Measurements from ENCODE around the gene NPY. TPM values are rescaled to one million over a fixed set of nuclear protein-coding genes. Genes with fewer than 3 reads are reported as not detected.

Gene NPY
- polyA plus RNA-seq, 2 of the 4 experiments (the other 2 are of a cell fraction) = not detected

DNA sequence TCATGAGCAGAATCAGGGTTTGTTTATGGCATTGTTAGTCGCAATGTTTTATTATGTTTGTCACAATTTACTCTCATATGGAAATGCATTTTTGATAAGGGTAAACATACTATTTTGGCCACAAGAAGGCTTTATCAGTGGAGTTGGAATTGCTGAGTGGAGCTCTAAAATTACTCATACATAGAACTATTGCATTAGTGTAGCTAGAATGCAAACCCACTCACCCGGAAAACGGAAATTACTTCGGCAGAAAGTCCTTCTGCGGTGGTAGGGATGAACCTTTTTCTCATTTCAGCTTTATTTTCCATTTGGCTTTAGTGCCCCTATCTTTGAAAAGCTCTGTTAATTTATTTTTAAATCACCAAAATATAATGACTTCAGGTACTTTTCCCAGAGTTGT is 42.8 kb upstream of the NPY start:
- Histone ChIP-seq H3K4me2 (no peak overlapping the region), H3K9me3 (no peaks in the 10 kb centered on the region), H3K4me3 (no peak overlapping the region), H3K27ac (no peak overlapping the region), H3K4me1 (no peaks in the 10 kb centered on the region)
- ChIA-PET CTCF (interaction anchor here (0.7 kb wide), 1 partner anchor 98 kb away, joined by 3 read pairs; no protein-coding TSS in a partner anchor), POLR2A (no interaction called here)
- no peak for TF ChIP-seq CBX2 (IDR thresholded peaks at IDR 0.05; ENCODE audit: borderline replicate concordance, low read depth)
- ATAC-seq (no peak), FAIRE-seq (no peak), DNase-seq (ENCODE audit: low read depth in 1 of 2, low spot score in 1 of 2) (no peak)
- WGBS (ENCODE audit: missing lambda C conversion rate) = 54% methylated on average over 5 of the region's 5 CpGs

DNA sequence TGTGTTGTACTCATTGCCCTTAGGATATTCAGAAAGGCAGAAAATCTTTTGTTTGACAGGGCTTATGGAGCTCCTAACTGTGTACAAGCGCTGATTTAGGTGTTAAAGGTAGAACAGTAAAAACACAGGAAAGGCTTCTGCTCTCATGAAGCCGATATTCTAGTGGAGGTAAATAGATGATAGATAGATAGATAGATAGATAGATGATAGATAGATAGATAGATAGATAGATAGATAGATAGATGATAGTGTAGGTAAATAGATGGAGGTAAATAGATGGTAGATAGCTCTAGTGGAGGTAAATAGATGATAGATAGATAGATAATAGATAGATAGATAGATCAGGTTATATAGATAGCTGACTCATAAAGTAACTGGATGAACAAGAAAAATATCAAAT is 39.4 kb upstream of the NPY start:
- TF ChIP-seq NPAS2 (CRISPR knock-in tag; IDR thresholded peaks at IDR 0.05; ENCODE audit: borderline replicate concordance) (no peak), MAZ (IDR thresholded peaks at IDR 0.05; ENCODE audit: borderline replicate concordance, low read depth, low read length) (no peak), RFX5 (IDR thresholded peaks at IDR 0.05) (no peak)
- TF ChIP-seq, protein P1, sequence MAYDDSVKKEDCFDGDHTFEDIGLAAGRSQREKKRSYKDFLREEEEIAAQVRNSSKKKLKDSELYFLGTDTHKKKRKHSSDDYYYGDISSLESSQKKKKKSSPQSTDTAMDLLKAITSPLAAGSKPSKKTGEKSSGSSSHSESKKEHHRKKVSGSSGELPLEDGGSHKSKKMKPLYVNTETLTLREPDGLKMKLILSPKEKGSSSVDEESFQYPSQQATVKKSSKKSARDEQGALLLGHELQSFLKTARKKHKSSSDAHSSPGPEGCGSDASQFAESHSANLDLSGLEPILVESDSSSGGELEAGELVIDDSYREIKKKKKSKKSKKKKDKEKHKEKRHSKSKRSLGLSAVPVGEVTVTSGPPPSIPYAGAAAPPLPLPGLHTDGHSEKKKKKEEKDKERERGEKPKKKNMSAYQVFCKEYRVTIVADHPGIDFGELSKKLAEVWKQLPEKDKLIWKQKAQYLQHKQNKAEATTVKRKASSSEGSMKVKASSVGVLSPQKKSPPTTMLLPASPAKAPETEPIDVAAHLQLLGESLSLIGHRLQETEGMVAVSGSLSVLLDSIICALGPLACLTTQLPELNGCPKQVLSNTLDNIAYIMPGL (CRISPR knock-in tag; IDR thresholded peaks at IDR 0.05; ENCODE audit: borderline replicate concordance) = no peak
- 0% methylated on average over 2 of the region's 2 CpGs for WGBS (ENCODE audit: missing lambda C conversion rate)
- H3K4me2 ChIP-seq = no peak overlapping the region
- no peak for FAIRE-seq
- no peak for DNase-seq (ENCODE audit: low read depth in 1 of 2, low spot score in 1 of 2)
- no peaks in the 10 kb centered on the region for H3K9me3 ChIP-seq
- H3K4me3 ChIP-seq = no peak overlapping the region
- H3K4me1 ChIP-seq = no peaks in the 10 kb centered on the region
- POLR2A ChIA-PET = no interaction called here
- CTCF ChIA-PET = no interaction called here
- ATAC-seq = no peak
- no peak overlapping the region for H3K27ac ChIP-seq

DNA sequence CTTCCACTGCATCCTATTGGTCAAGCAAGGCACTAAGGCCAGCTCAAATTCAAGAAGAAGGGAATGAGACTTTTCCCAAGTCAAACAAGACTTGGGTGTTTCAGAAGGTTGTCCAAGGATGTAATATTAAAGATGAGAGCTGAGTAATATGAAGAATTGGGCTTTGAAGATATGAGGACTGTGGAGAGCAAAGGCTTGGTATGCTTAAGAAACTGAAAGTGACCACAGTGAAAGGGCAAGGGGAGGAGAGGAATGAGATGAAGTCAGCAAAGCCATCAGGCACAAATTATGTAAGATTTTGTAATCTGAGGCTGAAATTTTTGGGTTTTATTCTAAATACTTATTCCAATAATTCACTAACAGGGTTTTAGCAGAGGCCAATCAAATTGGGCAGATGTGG is 38.6 kb upstream of the NPY start:
- POLR2A ChIA-PET = no interaction called here
- no peak for ATAC-seq
- TF ChIP-seq SREBF2 (IDR thresholded peaks at IDR 0.05) = no peak
- Histone ChIP-seq H3K9me3 (no peaks in the 10 kb centered on the region), H3K27ac (no peak overlapping the region), H3K4me3 (no peak overlapping the region), H3K4me1 (no peaks in the 10 kb centered on the region), H3K4me2 (no peak overlapping the region)
- no peak for DNase-seq (ENCODE audit: low read depth in 1 of 2, low spot score in 1 of 2)
- FAIRE-seq = no peak
- CTCF ChIA-PET = no interaction called here

DNA sequence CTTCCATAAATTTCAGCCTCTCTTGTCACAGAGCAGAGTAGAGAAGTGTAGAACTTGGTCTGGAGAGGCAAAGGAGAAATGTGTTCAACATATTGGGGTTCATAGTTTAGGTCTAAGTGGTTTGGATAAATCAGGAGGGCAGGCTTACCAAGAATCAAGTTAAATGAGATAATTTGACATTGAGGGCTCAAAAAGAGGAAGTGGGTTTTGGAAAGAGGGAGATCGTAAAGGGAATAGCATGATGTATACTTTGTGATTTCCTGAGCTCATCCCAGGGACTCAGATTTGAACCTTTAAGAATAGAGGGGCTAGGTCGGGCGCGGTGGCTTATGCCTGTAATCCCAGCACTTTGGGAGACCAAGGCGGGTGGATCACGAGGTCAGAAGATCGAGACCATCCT is 34.7 kb upstream of the NPY start:
- H3K27ac ChIP-seq = no peak overlapping the region
- 20% methylated on average over 7 of the region's 7 CpGs for WGBS (ENCODE audit: missing lambda C conversion rate)
- no peaks in the 10 kb centered on the region for H3K9me3 ChIP-seq
- DNase-seq (ENCODE audit: low read depth in 1 of 2, low spot score in 1 of 2) (no peak), ATAC-seq (no peak), FAIRE-seq (no peak)
- TF ChIP-seq RARB (CRISPR knock-in tag; IDR thresholded peaks at IDR 0.05) = no peak
- no peak for TF ChIP-seq HEYL (CRISPR knock-in tag; IDR thresholded peaks at IDR 0.05)
- TF ChIP-seq NPAS2 (CRISPR knock-in tag; IDR thresholded peaks at IDR 0.05; ENCODE audit: borderline replicate concordance) = no peak
- TF ChIP-seq FOSL2 (IDR thresholded peaks at IDR 0.05) = no peak
- TF ChIP-seq FOSL2 (CRISPR knock-in tag; IDR thresholded peaks at IDR 0.05) = no peak
- TF ChIP-seq CBX8 (IDR thresholded peaks at IDR 0.05) = no peak
- TF ChIP-seq CHD2 (IDR thresholded peaks at IDR 0.05; ENCODE audit: low read length, partially characterized antibody) = no peak
- TF ChIP-seq PHF8 (IDR thresholded peaks at IDR 0.05; ENCODE audit: borderline replicate concordance, low read depth) = no peak
- no peak for TF ChIP-seq RNF2 (IDR thresholded peaks at IDR 0.05; ENCODE audit: borderline replicate concordance, low read depth)
- no peak for TF ChIP-seq RCOR1 (IDR thresholded peaks at IDR 0.05; ENCODE audit: low read depth, low read length)
- no peak for TF ChIP-seq TP53 (CRISPR knock-in tag; IDR thresholded peaks at IDR 0.05)
- TF ChIP-seq CBX2 (IDR thresholded peaks at IDR 0.05; ENCODE audit: borderline replicate concordance, low read depth) = no peak
- no peak for TF ChIP-seq HOXA7 (CRISPR knock-in tag; IDR thresholded peaks at IDR 0.05)
- H3K4me2 ChIP-seq = no peak overlapping the region
- H3K4me1 ChIP-seq = no peaks in the 10 kb centered on the region
- CTCF ChIA-PET = no interaction called here
- POLR2A ChIA-PET = no interaction called here
- H3K4me3 ChIP-seq = no peak overlapping the region

DNA sequence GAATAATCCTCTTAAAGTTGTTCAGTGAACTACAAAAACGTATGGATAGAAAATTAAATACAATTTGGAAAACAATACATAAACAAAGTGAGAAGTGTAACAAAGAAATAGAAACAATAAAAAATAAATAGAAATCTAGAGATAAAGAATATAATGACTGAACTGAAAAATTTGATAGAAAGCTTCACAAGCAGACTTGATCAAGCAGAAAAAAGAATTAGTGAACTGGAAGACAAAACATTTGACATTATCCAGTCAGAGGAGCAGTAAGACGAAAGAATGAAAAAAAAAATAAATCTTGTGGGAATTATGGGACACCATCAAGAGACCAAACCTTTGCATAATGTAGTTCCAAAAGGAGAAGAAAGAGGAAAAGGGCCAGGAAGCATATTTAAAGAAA is 32.4 kb upstream of the NPY start:
- H3K4me2 ChIP-seq = no peak overlapping the region
- H3K27ac ChIP-seq = no peak overlapping the region
- WGBS (ENCODE audit: missing lambda C conversion rate) = 0% methylated on average over 2 of the region's 2 CpGs
- no peak overlapping the region for H3K4me3 ChIP-seq
- H3K4me1 ChIP-seq = no peaks in the 10 kb centered on the region
- ChIA-PET CTCF (no interaction called here), POLR2A (no interaction called here)
- no peaks in the 10 kb centered on the region for H3K9me3 ChIP-seq
- ATAC-seq (no peak), FAIRE-seq (no peak), DNase-seq (ENCODE audit: low read depth in 1 of 2, low spot score in 1 of 2) (no peak)
- TF ChIP-seq, protein P2, sequence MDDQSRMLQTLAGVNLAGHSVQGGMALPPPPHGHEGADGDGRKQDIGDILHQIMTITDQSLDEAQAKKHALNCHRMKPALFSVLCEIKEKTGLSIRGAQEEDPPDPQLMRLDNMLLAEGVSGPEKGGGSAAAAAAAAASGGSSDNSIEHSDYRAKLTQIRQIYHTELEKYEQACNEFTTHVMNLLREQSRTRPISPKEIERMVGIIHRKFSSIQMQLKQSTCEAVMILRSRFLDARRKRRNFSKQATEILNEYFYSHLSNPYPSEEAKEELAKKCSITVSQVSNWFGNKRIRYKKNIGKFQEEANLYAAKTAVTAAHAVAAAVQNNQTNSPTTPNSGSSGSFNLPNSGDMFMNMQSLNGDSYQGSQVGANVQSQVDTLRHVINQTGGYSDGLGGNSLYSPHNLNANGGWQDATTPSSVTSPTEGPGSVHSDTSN (IDR thresholded peaks at IDR 0.05) = no peak
- TF ChIP-seq, protein P3, sequence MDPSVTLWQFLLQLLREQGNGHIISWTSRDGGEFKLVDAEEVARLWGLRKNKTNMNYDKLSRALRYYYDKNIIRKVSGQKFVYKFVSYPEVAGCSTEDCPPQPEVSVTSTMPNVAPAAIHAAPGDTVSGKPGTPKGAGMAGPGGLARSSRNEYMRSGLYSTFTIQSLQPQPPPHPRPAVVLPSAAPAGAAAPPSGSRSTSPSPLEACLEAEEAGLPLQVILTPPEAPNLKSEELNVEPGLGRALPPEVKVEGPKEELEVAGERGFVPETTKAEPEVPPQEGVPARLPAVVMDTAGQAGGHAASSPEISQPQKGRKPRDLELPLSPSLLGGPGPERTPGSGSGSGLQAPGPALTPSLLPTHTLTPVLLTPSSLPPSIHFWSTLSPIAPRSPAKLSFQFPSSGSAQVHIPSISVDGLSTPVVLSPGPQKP (IDR thresholded peaks at IDR 0.05; ENCODE audit: low read depth, low read length) = no peak
- no peak for TF ChIP-seq FOSB (CRISPR knock-in tag; IDR thresholded peaks at IDR 0.05)
- TF ChIP-seq RFX5 (IDR thresholded peaks at IDR 0.05) = no peak
- TF ChIP-seq, protein P4, sequence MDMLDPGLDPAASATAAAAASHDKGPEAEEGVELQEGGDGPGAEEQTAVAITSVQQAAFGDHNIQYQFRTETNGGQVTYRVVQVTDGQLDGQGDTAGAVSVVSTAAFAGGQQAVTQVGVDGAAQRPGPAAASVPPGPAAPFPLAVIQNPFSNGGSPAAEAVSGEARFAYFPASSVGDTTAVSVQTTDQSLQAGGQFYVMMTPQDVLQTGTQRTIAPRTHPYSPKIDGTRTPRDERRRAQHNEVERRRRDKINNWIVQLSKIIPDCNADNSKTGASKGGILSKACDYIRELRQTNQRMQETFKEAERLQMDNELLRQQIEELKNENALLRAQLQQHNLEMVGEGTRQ (IDR thresholded peaks at IDR 0.05) = no peak
- no peak for TF ChIP-seq SMC3 (IDR thresholded peaks at IDR 0.05)
- TF ChIP-seq KDM1A (IDR thresholded peaks at IDR 0.05; ENCODE audit: low read depth) = no peak
- TF ChIP-seq, protein P5, sequence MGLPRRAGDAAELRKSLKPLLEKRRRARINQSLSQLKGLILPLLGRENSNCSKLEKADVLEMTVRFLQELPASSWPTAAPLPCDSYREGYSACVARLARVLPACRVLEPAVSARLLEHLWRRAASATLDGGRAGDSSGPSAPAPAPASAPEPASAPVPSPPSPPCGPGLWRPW (IDR thresholded peaks at IDR 0.05) = no peak
- TF ChIP-seq HOXB13 (CRISPR knock-in tag; IDR thresholded peaks at IDR 0.05; ENCODE audit: low read depth) = no peak
- no peak for TF ChIP-seq HEYL (CRISPR knock-in tag; IDR thresholded peaks at IDR 0.05)
